HFFc6 (cell line): ENCODE data around the gene C1orf21. TPM values are rescaled to one million over a fixed set of nuclear protein-coding genes. Genes with fewer than 3 reads are reported as not detected.

Source experiments
- DNase-seq: peaks from one replicate; pipeline ENCODE4 v3.0.0-alpha.2; 2018
- H3K27ac Mint-ChIP-seq: 2 replicates; pipeline ENCODE4 v1.8.0; 2020; ENCODE audit warnings: mild to moderate bottlenecking, mixed read lengths
- H3K27me3 Mint-ChIP-seq: 2 replicates; pipeline ENCODE4 v1.8.0; 2021; ENCODE audit warnings: mild to moderate bottlenecking, moderate library complexity, mixed read lengths; ENCODE audit not compliant: insufficient read depth
- H3K36me3 Mint-ChIP-seq: 2 replicates; pipeline ENCODE4 v1.8.0; 2021; ENCODE audit warnings: low read depth, mixed read lengths
- H3K4me1 Mint-ChIP-seq: 2 replicates; pipeline ENCODE4 v1.8.0; 2020; ENCODE audit warnings: low read depth, mixed read lengths
- H3K4me3 Mint-ChIP-seq: 2 replicates; pipeline ENCODE4 v1.8.0; 2020; ENCODE audit warnings: mild to moderate bottlenecking, moderate library complexity, mixed read lengths
- H3K9me3 Mint-ChIP-seq: 2 replicates; pipeline ENCODE4 v1.8.0; 2020; ENCODE audit warnings: mild to moderate bottlenecking, mixed read lengths
- CTCF ChIP-seq: fragments of 200-600 bp; sonication (generic); IDR thresholded peaks from 2 replicates; pipeline ENCODE4 v1.5.0; 2021; ENCODE audit warnings: antibody characterized with exemption, mild to moderate bottlenecking
- total RNA-seq, 6 experiments: library from RNA; stranded (reverse); fragmentation: NEBNext Ultra II Directional; extraction: Animal tissue kit (Norgen Biotek cat#: 25700); gene quantifications; 2 replicates in 1 of 6; 3 replicates in 5 of 6; pipeline ENCODE4 v1.2.3, GENCODE V29; 2021

C1orf21 gene
- total RNA-seq, 6 experiments from 2014 or later = 4.0 to 10.2 (median 8.5) TPM

- DNase-seq = no peak
- Mint-ChIP-seq H3K9me3 (no peaks in the 10 kb centered on the region), H3K4me1 (peaks cover 37% of the 10 kb centered on the region), H3K36me3 (no peaks in the 10 kb centered on the region), H3K27ac (peak overlapping the region; percentile 30; the same call in 1 of the 2 replicates), H3K27me3 (no peaks in the 10 kb centered on the region), H3K4me3 (no peak overlapping the region; the same call in 1 of the 2 replicates)
- TF ChIP-seq CTCF = peak; percentile 32; the same call in 1 of the 2 replicates
Observed at GRCh38 chr1:184596950-184597645, 210.3 kb downstream of the C1orf21 start.

GRCh38 chr1:184597650-184598357 is 211.0 kb downstream of the C1orf21 start:
- Mint-ChIP-seq H3K9me3 (no peaks in the 10 kb centered on the region), H3K27ac (peak overlapping the region; percentile 30)
- DNase-seq = no peak

GRCh38 chr1:184598403-184599193 is 211.8 kb downstream of the C1orf21 start:
- H3K36me3 Mint-ChIP-seq = no peaks in the 10 kb centered on the region
- no peaks in the 10 kb centered on the region for H3K9me3 Mint-ChIP-seq
- DNase-seq = no peak
- H3K4me3 Mint-ChIP-seq = no peak overlapping the region
- peaks cover 30% of the 10 kb centered on the region for H3K4me1 Mint-ChIP-seq
- peak overlapping the region; percentile 3; the same call in 1 of the 2 replicates for H3K27ac Mint-ChIP-seq
- TF ChIP-seq CTCF = no peak
- H3K27me3 Mint-ChIP-seq = no peaks in the 10 kb centered on the region

More at GRCh38 chr1:184597650-184598357, 211.0 kb downstream of the C1orf21 start:
- Mint-ChIP-seq H3K27me3 (no peaks in the 10 kb centered on the region), H3K4me1 (peaks cover 37% of the 10 kb centered on the region), H3K36me3 (no peaks in the 10 kb centered on the region), H3K4me3 (no peak overlapping the region; the same call in 1 of the 2 replicates)
- TF ChIP-seq CTCF = no peak

DNA sequence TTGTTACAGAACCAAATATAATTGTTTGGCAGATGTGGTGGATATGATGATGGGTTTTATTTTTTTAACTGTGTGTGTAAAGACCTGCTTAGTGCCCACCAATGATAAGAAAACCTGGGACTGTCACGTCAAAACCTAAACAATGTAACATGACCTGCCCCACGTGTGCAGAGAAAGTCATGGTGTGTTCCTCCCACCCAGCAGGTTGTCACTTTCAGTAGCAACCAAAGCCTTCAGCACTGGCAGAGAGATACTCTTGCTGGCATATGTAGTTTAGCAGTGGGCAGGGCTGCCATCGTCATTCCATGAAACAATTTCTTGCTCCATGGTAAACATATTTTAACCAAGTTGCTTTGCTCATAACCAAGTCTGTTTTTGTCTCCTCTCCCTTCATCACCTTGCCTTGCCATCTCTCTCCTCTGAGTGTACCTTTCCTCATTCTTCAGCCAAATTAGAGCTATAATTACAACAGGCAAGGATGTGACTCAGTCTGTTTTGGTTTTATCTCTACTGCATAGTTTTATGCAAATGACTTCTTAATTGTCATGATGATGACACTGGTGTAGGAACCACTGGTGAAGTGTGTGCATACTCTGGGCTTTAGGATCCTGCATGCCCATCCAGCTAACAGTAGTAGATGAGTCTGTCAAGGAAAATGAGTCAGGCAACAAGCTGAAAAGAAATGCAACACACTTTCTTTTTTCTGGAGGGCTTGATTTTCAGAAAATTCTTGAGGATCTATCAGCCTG is 217.5 kb downstream of the C1orf21 start:
- Mint-ChIP-seq H3K4me1 (peaks cover 6% of the 10 kb centered on the region), H3K27me3 (no peaks in the 10 kb centered on the region), H3K27ac (no peak overlapping the region), H3K9me3 (no peaks in the 10 kb centered on the region), H3K36me3 (no peaks in the 10 kb centered on the region), H3K4me3 (no peak overlapping the region)
- no peak for TF ChIP-seq CTCF
- no peak for DNase-seq

GRCh38 chr1:184605941-184606340 is 219.1 kb downstream of the C1orf21 start:
- no peak for TF ChIP-seq CTCF
- DNase-seq = no peak
- no peaks in the 10 kb centered on the region for H3K36me3 Mint-ChIP-seq
- H3K4me3 Mint-ChIP-seq = no peak overlapping the region
- no peaks in the 10 kb centered on the region for H3K9me3 Mint-ChIP-seq
- peaks cover 10% of the 10 kb centered on the region for H3K4me1 Mint-ChIP-seq
- H3K27me3 Mint-ChIP-seq = peaks cover 2% of the 10 kb centered on the region; the same call in 1 of the 2 replicates
- H3K27ac Mint-ChIP-seq = no peak overlapping the region
